GM18517 (cell line): Measurements from ENCODE around the gene HMGN1.

ENCODE experiments used
- ATAC-seq: cut with Tn5 transposase; IDR thresholded peaks from one replicate; pipeline ENCODE4 v1.9.1; 2021; ENCODE audit warnings: mild to moderate bottlenecking, moderate library complexity; ENCODE audit not compliant: unreplicated experiment

HMGN1 gene

DNA sequence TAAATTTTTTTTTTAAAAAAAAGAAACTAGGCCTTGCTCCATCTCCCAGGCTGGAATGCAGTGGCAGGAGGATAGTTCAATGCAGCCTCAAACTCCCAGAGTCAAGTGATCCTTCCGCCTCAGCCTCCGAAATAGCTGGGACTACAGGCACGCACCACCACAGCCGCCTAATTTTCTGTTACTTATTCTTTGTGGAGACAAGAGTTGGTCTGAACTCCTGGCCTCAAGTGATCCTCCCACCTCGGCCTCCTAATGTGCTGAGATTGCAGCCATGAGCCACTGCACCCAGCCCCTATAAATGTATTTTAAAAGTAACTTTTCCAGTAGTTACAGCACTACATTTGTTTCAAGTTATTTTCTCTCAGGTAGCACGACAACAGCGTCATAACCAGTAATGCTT is 37.7 kb downstream of the HMGN1 start:
- ATAC-seq = no peak

DNA sequence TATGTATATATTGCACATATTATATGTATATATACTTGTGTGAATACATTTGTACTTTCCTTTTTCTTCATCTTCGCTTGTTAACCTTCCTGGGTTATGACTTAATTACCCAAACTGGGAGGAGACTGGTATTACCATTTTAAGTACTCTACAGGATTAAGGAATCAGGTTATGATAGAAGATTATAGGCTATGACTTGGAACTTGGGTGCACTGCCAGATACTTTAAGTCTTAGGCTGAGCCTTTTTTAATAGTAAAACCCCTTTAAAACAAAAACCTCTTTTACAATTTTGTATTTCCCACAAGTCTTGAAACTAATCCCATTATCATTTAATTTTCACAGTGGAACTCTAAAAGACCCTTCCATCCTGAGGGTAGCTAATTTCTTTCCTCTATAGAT is 41.4 kb downstream of the HMGN1 start:
- ATAC-seq = no peak

DNA sequence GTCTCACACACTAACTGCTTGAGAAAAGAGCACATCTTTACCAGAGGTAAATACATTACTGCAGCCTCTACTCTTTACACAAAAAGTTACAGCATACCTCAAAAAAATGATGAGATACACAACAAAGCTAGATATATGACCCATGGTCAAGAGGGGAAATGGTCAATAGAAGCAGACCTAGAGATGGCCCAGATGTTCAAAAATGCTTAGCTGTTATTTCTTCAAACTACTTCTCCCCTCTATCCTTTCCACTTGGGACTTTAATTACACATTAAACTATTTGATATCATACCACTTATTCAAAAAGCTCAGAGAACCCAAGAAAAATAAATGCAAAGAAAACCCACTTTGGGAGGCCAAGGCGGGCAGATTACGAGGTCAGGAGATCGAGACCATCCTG is 48.3 kb downstream of the HMGN1 start:
- no peak for ATAC-seq

DNA sequence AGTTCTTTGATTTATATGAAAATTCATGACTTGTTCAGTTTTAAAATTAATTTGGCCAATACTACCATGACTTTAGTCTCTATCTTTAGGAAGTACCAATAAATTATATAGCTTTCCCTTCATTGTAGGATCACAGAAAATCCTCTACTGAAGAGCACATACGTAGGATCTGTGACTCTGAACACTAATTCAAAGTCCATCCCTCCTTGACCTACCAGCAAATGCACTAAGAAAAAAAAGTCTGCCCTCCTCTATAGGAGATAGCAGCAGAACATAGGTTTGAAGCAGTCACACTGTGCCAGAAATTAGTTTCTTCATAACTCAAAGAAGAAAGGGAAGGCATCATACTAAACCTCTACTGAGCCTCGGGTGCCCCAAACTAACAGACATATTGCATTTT is 52.0 kb downstream of the HMGN1 start:
- ATAC-seq = no peak
